NCI-H774 (cell line): ENCODE results near the gene TWIST2.

Source experiments
- DNase-seq: peaks from one replicate; lab custom pipeline; 2025; lab: John Stamatoyannopoulos, UW

Gene TWIST2

DNA sequence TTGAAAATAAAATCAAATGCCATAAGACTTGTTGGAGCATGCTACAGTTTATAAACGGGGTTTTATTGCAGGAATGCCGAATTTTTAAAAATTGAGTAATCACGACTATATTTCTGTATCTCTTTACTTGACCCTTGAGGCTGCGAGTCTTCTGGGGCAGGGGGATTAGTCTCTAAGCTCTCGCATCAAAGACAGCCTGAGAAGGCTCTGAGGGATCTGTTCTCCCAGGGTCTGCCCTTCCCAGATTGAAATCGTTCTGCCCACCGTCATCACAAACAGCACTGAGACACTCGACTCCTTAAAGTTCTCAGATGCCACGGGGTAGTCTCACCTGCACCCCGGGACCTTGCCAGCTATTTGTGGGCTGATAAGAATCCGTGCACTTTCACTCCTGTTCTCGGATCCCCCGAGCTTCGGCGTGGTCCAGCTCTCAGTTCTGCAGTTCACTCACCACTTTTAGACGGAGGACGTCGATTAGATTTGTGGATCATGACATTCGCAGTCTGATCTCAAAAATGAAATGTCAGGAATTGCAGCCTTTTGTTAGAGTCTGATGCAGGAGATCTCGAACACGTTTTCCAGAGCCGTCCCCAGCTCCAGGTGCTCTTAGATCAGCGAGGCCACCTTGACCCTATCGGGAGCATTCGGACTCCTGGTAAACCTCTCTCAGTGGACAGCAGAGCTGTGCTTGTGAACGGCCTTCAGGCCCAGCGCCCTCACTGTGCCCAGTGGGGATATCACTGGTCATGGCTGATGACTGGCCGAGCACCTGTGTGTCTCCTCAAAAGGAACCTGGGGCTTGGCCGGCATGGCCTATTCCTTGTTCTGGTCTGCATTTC is 43.0 kb downstream of the TWIST2 start:
- no peak for DNase-seq

DNA sequence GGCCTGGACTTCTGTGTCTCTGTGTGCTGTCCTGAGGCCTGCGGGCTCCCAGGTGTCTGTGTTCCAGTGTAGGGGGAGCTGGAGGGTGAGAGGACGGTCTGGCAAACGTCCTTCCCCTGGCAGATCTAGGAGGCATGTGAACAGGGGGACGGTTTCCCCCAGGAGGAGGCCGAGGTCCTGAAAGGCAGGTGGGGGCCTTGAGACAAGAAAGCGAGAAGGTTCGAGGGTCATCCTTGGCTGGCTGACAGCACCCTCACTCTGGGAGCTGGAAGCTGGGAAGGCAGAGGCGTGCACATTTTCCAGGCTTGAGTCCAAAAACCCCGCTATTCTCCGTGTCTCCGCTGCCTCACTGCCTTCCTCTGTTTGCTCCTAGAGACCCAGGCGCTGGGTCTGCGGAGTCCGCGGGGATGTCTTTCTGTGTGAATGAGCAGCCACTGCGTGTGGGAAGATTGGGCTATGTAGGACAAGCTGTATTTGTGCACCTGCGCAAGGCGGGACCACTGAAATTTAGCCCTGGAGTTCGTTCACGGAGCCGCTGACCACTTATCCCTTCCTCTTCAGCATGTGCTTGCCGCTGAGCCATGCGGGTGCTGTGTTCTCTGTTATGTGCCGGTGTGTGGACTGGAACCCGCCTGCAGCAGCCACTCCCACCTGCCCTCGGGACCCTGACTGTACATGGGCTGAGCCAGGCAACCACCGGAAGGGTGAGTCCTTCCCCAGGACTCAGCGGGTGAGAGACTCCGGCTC is 43.7 kb downstream of the TWIST2 start:
- DNase-seq, result no peak

GRCh38 chr2:238892204-238892500 is 44.3 kb downstream of the TWIST2 start:
- DNase-seq, result no peak

DNA sequence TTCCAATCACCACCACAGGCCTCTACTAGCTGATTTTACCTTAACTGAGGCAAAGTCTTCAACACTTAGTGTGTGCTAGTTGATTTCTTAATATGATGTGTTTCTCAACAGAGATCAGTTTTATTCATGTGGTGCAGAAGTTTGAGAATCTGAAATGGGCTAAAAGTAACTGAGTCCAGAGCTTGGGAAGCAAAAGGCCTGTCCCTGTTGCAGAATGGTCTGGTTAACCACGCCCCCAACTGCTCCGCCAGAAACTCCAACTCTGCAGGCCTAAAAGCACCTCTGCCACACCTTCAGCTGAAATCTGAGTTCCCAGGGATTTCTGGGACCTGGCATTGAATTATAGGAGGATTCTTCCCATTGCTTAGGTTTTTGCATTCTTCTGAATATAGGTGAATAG is 44.9 kb downstream of the TWIST2 start:
- DNase-seq, result no peak

- DNase-seq, result no peak
Measured at GRCh38 chr2:238893349-238894000, 45.6 kb downstream of the TWIST2 start.

DNA sequence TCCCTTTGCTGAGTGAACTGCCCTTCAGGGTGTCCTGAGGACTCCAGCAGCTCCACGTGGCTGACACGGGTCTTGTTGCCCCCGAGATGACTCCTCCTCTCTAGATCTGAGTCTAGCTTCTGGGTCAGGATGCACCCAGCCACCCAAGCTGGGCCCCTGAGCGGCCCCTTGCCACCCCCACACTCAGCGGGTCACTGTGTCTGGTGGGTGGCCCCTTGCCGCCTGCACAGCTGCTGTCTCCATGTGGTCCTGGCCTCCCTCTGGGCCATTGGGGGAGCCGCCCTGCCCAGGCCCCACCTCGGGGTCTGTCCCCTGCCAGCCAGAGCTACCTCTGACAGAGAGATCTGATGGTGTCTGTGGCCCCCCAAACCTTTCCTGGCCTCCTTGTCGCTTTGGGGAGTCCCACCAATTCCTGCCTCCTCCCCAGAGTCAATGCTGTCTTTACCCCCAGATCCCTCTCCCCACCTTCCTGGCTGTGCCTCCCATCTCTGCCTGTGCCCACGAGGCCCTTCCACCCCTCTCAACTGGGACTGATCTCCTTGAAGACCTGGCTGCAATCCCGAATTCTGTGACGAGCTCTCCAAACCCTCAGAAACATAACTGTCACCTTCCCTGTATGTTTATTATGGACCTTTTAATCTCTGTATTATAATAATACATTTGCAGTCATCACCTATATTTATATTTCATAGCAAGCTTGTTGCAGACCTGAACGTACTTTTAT is 46.5 kb downstream of the TWIST2 start:
- no peak for DNase-seq

- DNase-seq, result no peak
Measured at GRCh38 chr2:238894950-238895298, 47.0 kb downstream of the TWIST2 start.

GRCh38 chr2:238895361-238895882 is 47.5 kb downstream of the TWIST2 start:
- no peak for DNase-seq

GRCh38 chr2:238895891-238896600 is 48.2 kb downstream of the TWIST2 start:
- DNase-seq, result no peak

DNA sequence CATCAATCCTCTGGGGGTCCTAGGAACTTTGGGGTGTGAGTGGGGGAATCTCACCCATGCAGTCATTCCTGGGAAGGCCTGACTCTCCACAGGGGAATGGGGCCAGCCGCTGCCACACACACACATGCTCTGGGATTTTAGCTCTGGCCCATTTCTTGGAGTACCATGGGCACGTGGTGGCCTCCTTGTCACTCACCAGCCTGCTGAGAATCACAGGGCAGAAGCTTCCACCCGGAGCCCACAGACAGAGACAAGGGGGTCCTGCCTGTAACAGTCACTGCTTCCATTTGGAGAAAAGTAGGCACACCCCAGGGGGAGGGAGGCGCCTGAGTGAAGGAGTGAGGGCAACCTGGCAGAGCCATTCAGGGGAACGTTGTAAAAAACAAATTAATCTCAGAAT is 48.8 kb downstream of the TWIST2 start:
- DNase-seq, result no peak

- no peak for DNase-seq
Measured at GRCh38 chr2:238897122-238897880, 49.4 kb downstream of the TWIST2 start.

DNA sequence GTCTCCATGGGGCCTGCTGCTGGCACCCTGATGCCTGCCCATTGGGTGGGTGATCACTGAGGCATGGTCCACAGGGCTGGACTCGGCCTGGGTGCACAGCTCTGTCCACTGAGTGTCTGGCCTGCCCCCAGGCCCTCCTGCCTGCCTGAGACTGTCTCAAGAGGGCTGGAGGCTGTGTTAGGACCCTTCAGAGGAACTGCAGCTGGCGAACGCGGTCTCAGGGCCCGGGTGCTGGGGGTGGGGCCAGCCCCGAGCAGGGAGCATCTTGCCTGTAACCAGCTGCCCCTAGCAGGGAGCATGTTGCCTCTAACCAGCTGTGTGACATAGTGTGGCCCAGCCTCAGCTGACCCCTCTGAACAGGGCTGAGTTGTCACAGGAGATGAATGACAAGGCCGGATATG is 50.0 kb downstream of the TWIST2 start:
- DNase-seq, result no peak

GRCh38 chr2:238898534-238899281 is 50.8 kb downstream of the TWIST2 start:
- no peak for DNase-seq

- no peak for DNase-seq
Measured at GRCh38 chr2:238899386-238899785, 51.5 kb downstream of the TWIST2 start.

- no peak for DNase-seq
Measured at GRCh38 chr2:238900511-238900910, 52.6 kb downstream of the TWIST2 start.

DNA sequence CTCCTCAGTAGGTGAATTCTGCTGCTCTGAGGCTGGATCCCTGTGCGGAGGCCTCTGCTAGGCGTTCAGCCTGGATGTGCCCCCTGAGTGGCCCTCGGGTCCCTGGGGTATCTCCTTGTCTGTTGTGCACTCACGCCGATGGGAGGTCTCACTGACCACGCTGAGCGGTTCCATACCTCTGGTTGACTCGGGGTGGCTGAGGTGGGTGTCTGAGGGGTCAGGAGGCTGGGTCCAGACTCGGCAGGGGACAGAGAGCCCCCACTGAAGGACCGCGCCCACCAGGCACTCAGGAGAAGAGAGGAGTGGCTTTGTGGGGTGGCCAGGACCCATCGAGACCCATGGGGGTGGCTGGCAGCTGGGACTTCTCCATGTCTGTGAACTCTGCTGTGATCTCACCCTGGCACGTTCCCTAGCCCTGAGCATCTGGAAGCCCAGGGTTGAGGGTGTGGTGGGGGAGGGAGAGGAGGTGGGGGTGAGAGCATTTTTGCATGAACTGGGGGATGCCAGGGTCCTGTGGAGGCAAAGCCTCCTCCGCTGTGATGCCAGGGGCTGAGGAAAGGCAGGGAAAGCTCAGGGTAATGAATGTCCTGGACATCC is 53.7 kb downstream of the TWIST2 start:
- no peak for DNase-seq

- DNase-seq, result no peak
Measured at GRCh38 chr2:238902285-238902684, 54.4 kb downstream of the TWIST2 start.

- DNase-seq, result no peak
Measured at GRCh38 chr2:238903141-238903540, 55.3 kb downstream of the TWIST2 start.

DNA sequence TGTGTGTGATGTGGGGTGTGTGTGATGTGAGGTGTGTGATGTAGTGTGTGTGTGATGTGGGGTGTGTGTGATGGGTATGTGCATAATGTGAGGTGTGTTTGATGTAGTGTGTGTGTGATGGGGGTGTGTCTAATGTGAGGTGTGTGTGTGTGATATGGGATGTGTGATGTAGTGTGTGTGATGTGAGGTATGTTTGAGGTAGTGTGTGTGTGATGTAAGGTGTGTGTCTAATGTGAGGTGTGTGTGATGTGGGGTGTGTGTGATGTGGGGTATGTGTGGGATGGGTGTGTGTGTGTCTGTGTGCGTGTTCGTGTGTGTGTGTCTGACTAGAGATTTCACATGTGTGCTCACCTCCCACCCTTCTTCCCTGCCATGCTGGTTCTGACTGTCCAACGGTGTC is 56.3 kb downstream of the TWIST2 start:
- DNase-seq, result no peak

GRCh38 chr2:238904716-238905115 is 56.8 kb downstream of the TWIST2 start:
- no peak for DNase-seq
